NCI-H1694 (cell line): ENCODE results near the gene BCAR1.
"Not testable (repeated sequence)": the region's sequence is repeated elsewhere in the genome, so short reads cannot be mapped to it uniquely, and the experiment has no call there.

Source experiments
- DNase-seq: peaks from one replicate; lab custom pipeline; 2025; lab: John Stamatoyannopoulos, UW

BCAR1 gene

DNA sequence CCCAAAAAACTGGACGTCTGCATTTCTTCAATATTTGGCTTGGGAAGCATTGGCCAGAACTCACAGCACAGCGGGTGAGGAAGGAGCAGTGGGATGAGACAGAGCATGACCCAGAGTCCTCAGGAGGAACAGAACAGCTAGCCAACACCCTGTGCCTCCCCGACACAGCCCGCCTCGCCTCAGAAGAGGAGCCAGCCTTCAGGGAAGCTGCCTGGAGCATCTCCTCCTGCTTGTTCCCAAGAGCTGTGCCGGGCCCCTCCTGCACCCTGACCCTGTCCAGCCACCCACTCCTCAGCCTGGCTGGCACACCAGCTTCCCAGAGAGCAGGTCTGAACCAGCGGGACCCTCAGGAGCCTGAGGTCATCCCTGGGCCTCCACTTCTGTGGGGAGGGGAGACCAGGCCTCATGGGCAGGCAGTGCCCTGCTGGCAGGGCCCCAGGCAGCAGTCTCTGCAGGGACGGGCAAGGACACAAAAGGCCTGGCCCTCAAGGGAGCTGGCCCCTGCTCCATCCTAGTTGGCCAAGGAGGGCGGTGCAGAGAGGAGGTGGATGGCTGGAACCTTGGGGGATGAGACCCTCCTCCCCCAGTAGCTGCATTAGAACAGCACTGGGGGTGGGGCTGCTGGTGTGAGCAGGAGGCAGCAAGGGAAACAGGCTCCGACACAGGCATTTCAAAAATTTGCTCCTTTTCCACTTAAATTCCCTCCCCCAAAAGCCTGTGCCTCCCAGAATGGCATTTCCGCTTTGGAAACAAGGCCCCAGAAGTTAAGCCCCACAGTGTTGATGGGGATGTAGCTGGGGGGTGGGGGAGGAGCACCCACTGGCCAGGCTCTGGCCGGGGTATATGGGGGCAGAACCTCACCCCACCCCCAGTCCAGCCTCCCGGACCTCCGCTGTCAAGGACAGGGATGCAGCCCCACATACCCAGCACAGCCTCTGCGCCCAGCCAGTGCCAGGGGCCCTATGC lies 1.8 kb upstream of the BCAR1 start:
- no peak for DNase-seq

DNA sequence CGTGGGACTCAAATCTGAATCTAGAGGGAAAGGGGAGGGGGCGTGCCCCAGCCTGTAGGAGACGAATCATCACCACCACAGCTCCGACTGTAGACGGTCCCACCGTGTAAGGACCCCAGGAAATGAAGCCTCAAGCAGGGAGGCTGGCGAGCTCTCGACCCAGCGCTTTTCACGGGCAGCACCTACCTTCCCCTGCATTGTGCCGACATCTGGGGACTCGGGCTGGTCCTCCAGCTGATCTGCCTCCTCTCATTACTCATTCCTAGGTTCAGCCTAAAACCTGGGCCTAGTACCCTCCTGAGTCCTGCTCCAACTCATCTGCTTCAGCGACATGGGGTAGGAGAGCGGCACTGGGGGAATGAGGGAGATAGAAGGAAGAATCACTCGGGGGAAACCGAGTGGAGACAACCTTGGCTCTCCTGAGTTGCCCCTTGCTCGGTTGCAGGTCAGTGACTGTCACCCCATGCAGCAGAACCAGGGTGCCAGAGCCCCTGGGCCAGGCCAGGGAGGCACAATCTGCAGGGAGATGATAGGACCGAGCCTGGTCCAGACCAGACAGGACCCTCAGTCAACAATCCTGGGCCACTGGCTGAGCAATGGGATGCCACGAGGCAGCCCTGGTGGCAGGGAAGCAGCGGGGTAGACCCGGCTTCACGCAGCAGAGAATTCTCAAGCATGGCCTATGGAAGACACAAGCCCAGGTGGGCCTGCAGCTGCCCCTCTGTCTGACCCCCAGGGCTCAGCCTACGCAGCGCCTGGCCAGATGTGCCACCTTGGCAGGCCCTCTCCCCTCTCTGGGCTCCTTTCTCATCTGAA lies 833 bp upstream of the BCAR1 start:
- DNase-seq, result no peak

DNA sequence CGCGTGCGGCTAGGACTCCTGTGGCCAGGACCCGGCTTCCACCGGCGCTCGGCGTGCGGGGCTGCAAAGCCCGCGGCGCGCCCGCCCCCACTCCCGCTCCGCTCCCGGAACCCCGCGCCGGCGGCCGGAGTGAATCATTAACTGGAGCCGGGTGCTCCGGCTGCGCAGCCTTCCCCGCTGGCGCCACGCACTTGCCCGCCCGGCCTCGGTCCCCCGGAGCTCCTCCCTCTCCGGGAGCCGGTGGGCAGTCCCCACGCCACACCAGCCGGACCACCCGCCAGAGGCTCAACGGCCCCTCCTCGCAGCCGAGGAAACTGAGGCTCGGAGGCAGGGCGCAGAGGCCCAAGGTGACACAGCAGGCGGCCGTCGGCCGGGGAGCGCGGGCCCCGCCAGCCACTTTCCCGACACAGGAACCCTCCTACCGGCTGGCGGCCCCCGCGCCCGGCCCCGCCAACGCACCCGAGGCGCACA lies 580 bp downstream of the BCAR1 start:
- no peak for DNase-seq

DNA sequence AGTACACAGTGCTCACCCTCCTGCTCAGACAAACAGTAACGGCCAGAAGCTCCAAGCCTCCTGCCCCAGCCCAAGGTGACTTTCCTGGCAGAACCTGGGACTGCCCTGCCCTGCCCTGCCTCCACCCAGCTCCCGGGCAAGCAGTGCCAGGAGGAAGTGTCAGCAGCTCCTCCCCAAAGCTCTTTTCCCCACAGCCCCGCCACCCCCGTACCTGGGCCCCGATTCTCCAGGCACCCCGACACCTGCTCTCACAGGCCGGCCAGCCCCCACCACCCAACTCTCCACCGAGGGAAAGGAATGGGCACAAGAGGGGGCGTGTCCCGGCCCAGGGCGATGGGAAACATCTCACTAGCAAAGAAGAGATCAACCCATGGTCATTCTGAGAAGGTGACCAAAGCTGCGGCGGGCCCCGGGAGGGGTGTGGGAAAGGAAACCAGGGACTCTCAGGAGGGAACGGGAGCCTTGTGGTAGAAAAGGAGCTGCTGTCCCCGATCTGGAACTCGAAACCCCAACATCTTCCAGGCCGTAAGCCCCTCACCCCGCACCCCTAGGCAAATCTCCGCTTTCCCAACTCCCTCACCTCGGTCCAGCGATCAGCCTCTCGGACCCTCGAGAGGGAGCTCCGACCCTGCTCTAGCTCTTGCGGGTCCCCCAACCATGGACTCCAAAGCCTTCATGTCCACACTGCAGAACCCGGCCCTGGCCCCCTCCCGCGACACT lies 1.2 kb downstream of the BCAR1 start:
- no peak for DNase-seq

DNA sequence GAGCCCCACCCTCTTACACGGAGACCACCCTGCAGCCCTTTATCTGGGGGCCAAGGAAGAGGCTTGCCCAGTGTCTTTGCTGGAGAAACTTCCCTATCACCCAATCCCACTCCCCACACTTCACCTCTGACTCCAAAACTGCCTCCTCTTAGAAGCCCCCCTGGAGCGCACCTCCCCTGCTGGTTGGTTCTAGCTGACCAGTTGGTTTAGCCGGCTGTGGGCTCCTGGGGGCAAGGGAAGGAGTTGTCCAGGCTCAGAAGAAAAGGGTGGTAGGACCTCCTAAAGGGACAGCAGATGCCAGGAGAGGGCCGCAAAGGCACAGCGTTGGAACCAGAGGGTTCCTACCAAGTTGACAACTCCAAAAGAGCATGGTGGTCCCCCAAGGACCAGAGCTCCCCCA lies 2.0 kb downstream of the BCAR1 start:
- DNase-seq, result no peak

DNA sequence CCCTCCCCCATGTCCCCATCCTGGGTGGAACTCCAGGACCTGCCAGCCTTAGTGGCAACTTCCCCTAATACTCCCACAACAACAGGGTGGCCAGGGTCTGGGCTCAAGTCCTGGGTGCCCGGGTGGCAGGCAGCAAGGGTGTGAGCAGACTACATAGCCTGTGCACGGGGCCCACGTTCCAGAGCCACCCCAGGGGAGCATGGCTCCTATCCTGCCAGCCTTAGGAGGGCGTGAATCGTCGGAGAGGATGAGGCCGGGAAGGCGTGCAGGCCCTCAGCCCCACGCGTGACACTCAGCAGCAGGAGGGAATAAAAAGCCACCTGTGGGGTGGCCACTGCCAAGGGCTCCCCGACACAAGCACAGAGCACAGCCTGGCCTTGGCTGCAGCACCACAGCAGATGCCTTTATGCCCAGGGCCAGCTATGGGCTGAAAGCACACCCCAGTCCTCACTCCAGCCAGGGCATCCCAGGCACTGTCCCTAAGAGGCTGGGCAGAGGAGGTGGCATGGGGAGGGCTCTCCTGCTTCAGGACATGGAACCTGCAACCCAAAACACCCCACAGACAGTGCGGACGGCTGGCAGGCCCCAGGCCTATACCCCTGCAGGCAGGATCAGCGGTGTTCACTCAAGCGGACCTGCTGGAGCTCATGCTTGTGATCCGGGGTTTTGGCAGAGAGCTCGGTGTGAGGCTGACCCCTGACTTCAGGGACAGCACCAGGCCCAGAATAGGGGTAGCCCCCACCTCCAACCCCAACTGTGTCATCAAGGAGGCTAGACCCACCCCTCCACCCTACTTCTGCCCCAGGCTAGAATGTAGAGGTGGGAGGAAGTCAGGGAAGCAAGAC lies 2.7 kb downstream of the BCAR1 start:
- DNase-seq, result no peak

DNA sequence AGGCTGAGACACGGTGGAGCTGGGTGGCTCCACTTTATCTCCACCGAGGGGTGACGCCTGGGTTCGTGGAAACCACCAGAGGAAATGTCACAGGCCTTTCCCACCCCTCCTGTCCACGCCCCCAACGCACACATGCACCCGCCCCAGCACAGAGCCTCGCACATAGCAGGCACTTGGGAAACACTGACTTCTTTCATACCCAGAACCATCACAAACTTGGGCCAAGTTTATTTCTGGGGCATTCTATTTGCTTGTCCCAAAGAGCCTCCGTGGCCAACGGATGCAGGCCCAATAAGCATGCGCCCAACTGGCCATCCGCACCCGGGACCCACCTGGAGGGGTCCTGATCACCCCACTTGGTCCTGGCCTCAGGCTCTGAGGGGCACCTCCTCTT lies 3.3 kb downstream of the BCAR1 start:
- DNase-seq, result no peak

DNA sequence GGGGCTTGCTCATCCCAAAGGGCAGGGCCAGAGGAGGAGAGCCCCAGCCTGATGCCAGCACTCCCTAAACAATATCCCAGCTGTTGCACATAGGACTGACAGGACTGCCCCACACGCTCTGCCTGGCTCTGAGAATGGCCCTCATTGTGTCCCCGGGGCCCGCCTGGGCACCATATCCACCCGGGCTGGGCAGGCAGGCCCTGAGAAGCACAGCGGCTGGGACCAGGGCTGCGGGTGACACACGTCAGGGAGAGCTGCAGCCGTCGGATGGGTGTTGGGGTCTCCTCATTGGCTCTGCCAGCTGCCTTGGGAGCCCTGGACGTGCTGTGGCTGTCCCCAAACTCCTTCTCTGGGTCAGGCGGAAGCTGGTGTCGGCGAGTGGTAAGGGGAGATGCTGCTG lies 4.2 kb downstream of the BCAR1 start:
- DNase-seq, result no peak

DNA sequence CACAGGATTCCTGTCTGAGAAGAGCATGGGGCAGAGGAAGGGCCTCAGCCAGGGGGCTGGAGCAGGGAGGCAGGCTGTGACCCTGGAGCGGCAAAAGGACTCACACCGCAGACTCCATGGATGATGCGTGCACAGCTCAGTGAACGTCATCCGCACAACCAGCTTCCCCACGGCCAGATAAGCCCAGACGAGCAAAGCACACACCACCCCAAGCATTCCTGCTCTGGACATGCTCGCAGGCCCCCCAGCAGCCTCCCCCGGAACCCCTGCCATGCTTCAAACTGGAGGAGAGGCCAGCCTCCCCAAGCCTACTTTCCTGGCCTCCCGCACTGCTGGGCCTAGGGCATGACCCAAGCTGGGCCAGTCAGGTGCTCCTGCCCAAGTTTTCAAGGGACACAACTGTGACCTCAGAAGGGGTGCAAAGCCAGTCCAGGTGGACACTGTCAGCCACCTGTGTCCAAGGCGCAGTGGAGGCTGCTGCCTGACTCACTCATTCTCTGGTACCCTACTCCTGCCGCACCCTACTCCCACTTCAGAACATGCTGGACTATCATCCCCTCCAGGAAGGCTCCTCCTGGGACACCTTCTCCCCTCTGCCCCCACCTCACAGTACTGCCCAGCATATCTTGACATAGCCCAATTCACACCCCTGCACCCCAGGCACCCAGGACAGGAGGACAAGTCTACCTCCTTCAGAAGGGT lies 4.8 kb downstream of the BCAR1 start:
- no peak for DNase-seq

DNA sequence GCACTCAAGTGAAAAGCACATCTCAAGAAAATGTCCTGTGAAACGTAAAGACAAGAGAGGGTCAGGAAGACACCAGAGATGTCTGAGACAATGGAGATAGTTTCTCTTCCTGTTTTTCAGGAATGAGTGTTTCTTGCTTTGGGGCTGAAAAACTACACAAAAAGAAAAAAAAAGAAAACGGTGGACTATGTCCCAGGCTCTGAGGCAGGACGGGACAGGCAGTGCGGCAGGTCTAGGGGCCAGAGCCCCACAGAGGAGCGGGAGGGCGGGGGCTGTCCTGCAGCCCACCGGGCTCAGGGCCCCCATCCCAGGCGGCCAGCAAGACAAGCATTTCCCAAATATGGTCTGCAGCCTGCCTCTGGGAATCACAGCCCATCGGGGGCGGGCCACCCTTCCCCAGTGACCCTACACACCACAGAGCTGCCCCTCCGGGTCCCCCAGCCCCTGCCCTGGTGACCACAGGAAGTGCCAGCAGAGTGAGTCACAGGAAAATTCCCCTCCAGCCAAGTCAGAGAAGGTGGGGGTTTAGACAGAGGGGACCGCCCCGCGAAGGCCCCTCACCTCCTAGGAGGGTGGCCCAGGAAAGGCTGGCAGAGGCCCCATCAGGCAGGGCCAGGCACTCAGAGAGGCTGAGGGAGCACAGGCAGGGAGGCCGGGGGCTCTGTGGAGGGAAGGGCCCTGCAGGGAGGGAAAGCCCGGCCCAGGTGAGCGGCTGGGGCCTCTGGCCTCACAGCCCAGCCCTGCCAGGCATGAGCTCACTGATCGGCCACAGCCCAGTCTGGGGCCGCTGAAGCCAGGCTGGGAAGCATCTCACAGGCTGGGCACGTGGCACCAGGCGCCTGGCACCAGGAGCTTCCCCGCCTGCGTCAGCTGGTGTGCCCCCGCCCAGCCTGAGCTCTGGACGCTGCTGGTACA lies 6.3 kb downstream of the BCAR1 start:
- no peak for DNase-seq

DNA sequence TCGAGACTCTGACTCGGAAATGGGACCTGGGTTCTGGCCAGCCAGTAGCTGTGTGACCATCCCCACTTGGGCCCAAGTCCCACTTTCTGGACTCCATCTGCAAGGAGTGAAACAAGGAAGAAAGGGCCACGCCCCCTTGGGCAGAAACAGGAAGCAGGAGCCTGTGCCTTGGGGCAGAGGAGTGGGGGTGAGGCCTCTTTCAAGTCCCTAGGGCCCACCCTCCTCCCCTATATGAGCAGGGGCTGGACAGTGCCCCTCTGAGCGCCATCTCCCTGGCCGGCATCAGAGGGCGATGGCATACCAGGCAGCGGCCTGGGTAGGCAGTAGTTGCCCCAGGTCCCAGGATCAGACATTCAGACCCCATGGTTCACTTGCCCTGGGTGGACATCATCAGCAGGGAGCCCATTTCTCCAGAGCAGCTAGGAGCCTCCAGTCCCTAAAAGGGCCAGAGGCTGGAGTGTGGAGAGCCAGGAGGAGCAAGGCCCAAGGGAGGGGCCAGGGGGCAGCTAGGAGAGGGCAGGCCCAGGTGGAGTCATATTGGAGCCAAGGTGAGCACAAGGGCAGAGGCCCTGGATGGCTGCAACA lies 7.1 kb downstream of the BCAR1 start:
- DNase-seq, result no peak

DNA sequence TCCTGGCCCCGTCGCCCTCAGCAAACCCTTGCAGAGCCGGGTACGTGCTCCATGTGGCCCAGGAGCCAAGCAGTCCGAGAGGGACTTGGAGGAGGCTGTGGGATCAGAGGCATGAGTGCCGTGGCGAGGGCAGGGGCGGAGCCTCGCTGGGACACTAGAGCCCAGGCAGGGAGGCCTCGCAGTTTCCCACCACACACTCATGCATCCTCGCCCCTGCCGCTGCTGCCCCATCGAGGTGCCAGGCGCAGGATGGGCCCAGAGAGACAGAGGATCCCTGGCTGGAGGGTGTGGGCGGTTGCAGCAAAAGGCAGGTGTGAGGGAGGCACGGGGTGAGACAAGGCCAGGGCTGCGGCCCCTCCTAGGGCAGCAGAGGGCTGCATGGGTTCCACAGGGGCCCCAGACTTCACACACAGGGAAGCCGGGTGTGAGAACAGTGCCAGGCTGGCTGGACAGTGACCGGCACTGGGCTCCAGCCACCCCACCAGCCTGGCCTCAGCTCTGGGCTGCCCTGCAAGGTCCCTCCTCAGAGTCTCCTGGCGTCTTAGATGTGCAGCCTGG lies 7.7 kb downstream of the BCAR1 start:
- no peak for DNase-seq

DNA sequence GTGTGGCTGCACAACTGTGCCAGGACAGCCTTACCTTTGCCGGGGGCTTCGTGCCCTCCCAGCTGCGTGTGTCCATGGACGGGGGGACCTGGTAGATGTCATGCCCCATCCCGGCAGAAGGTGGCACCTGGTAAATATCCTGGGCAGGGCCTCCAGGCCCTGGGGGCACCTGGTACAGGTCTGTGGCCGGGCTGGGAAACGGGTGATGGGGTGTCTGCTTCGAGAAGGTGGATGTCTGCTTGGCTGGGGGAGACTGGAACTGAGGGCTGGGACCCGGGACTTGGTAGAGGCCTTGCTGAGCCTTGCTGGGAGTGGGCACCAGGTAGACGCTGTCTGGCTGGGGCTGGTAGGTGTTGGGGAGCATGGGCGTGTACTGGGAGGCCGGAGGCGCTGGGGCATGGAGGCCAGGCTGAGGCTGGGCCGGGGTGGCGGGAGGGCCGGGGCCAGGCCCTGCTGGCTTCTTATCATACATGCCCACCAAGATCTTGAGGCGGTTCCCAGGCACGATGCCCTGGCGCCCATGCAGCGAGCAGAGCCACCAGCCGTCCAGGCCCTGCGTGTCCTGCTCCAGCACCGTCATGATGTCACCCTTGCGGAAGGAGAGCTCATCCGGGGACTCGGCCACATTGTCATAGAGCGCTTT lies 8.9 kb downstream of the BCAR1 start:
- DNase-seq, result not testable (repeated sequence)

DNA sequence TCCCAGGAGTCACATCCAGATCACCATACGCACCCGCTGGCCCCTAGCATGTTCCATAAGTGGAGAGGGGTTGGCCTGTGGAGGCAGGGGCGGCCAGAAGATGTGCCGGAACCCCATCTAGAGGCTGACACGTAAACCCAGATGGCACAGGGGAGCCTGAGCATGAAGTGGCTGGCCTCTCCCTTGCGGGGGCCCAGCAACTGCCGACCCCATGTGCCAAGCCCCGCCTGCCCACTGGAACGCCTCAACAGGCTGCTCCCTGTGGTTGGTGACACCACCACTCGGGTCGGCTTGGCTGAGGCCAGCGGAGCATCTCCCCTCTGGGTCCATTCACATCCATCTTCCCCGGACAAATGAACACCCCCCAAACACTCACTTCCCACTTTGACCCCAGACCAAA lies 9.5 kb downstream of the BCAR1 start:
- no peak for DNase-seq

DNA sequence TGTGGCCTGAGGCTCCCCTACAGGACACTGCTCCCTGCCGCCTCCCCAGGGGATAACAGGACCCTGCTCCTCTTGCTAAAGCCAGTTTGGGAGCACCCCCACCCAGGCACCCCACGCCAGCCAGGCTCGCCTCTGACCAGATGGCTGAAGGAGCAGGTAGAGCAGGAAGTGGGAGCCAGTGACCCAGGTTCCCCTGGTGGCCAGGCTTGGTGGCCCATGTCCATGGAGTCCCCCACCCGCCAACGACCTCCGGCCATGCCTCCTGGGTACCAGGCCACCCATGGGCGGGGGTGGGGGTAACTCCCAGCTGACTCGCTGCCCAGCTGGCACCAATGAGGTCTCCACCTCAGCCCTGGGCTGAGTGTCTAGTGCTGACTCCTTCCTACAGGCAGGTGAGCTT lies 10.0 kb downstream of the BCAR1 start:
- no peak for DNase-seq

DNA sequence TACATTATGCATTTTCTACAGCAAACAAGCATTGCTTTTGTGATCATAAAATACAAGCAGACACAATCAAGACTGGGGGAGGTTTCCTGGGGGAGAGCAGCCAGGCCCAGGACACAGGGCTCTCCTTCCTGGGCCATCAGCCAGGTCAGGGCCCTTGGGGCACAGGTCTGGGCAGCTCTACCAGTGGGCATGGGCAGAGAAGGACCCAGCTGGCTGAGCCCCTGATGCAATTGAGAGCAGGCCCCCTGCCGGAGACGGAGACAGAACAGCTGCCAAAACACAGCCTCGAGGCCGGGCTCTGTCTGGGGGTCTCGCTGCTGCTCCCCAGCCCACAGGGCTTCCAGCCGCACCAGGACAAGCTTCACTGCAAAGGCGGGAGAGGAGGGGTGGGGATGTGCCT lies 10.8 kb downstream of the BCAR1 start:
- DNase-seq, result not testable (repeated sequence)

DNA sequence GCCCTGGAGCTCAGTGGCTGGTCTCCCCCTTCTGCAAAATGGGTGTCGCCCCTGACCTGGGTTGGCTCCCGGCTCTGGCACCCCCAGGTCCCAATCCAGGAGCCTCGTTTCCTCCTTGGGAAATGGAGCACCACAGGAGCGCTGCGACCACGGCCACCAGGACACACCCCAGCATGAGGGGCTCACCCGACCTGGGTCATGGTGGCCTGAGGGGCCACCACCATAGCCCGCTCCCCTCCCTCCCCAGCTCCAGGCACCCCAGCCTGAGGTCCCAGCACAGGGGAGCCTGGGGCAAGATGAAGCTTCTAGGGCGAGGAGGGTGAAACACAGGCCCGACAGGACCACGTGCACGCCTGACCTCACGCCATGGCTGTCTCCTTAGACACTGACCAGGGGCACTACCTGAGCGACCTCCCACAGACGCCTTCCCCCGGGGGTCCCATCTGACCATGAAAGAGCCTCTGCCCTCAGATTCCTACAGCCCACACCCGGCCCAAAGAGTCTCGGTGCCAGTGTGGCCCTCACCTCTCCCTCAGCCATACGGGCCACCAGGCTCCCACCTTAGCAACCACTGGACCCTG lies 11.8 kb downstream of the BCAR1 start:
- DNase-seq, result no peak
